Posterior cingulate gyrus (tissue), 11 donors: Measurements from ENCODE around the gene MACROH2A1.

Experiments used
- DNase-seq, 10 donors: peaks; one replicate each; pipeline versions ENCODE4 v3.0.0 to v3.0.0-alpha.2; 2020 to 2021; ENCODE audit warnings: mixed read lengths in 3 of 10
- intact Hi-C: fragments of 100-400 bp; cut with DNase I; formaldehyde crosslinking; loops from one replicate; pipeline ENCODE4 v1.15.1; 2023

Gene MACROH2A1

DNA sequence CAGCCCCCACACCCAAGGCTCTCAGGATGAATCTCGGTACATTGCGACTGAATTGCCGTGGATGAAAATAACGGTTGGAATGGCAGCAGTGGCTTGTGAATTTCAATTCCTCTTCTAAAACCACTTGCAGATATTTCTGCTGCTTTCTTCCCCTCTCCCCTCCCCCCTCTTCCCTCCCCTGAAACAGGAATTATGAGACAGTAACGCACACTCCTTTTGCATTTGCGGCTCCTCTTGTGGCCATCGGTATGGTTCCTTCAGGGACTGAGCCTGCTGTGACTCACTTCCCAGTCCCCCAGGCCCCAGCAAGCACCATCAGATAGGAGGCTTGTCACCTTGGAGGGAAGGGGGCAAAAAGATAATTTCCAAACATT lies 38.4 kb upstream of the MACROH2A1 start:
- peak in 1 of 10 donors; percentile 68 for DNase-seq
- intact Hi-C loops, result no loop called here

DNA sequence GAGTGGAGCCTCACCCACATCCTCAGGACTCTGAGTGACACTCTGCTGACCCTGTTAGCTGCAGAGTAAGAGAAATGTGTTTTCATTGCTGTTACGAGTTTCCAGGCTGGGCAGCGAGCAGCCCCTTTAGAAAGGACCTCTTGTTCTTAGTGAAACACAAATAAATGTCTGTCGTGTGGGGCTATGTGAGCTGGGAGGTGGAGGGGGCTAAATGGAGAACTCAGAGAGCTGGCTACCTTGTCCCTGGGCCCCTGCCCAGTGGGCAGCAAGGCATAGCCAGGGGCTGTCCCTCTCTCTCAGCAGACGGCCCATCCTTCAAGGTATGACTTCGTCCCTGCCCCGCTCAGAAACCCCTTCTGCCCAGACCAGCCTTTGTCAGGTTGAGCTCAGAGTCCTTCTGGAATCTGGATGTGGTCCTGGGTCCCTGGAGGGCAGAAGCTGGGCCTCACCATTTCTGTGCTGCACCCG lies 38.0 kb upstream of the MACROH2A1 start:
- intact Hi-C loops, result no loop called here
- peak in 1 of 10 donors; percentile 53 for DNase-seq

DNA sequence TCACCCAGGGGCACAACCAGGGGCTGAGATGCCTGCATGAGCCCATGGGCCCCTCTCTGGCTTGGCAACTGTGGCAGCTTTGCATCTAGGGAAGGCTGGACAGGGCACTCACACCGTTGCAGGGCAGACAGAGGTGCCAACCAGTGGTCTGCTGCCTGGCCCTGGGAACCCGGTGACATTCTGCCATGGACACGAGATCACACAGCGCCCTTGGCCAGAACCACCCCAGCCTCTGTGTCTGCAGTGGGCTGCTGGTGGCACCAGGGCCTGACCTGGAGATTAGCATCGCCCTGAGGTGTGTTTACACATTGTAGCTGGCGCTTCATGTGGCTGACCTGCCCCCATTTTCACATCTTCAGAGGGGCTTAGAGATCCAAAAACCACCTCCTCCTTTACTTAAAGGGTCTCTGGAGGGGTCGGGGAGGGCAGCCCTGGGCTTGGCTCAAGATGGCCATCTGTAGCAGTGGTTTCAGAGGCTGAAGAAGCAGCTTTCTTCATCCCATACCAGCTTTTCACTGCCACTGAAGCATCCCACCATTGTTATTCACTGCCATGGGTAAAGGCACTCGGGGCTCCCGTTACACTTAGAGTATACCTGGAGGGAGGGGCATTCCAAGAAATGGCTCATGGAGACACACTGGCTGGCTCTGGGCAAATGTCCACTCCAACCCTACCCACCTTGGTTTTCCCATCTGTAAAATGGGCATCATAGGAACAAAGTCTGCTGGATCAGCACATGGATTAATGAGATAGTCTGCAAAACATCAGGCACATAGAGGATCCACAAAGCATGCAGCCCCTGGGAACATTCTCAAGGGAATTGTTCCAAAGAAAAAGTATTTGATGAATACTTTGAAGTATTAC lies 36.7 kb upstream of the MACROH2A1 start:
- intact Hi-C loops, result no loop called here
- DNase-seq, result peak in 2 of 10 donors; percentile 70 to 73

DNA sequence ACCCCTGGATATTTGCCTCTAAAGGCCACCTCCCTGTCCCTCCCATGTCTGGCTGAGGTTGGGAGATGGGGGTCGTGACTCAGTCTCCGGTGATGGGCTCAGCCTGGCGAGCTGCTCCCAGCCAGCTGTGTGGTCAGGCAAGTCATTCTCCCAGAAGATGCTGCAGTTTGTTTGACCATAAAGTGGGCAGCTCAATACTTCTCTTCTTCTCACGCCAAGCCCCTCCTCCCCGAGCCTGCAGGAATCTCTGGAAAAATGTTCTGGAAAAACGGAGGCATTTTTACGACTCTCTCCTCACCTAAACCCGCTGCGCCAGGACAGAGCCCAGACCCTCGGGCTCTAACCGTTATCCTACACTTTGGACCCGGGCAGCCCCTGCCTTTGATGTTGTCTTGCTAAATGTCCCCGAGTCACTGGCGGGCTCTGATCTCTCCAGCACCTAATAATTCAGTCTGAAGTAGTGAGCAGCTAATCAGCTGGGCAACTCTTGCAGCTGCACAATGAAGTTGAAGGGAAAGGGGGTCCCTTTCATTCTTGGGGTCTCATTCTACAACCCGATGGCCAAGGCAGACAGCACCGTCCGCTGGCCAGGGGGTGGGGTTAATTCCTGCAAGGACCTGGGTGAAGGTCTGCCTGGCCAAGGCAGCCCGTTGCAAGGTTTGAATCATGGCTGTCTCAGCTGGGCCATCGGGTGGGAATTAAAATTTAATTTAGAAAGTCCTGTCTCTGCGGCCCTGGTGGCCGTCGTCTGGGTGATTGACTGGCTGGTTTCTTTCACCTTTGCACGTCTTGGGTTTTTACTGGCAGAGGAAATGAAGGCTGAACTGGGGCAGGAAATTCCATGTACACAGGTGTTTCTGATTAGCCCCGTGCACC lies 35.8 kb upstream of the MACROH2A1 start:
- intact Hi-C loops, result no loop called here
- peak in 1 of 10 donors; percentile 68 for DNase-seq

DNA sequence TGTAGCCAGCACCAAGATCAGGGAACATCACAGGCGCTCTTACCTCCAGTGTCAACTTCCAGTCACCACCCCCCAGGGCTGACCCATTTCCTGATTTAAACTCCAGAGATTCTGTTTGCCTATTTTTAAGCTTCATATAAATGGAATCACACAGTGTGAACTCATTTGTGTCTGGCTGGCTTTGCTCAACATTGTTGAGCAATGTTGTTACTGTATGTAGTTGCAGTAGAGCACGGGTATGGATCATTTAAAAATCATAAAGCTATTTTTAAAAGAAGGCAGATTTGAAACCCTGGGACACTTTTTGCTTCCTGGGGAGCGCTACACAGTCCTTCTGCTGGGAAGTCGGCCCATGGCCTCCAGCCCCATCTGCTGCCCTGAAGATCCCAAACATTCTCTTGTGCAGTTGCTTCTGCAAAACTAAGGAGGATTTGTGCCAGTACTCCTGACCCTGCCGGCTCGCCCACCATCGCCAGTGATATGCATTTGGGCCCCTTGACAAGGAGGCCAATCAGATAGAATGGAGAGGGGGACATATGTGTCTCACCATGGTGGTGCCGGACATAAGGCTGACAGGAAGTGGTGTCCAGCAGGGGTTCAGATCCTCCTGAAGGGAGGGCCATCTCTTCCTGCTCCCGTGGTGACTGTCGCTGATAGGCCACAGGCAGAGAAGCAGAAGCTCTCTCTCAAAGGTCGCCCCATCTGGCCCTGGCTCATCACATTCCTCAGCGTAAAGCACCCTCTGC lies 34.8 kb upstream of the MACROH2A1 start:
- DNase-seq, result peak in 1 of 10 donors; percentile 62
- intact Hi-C loops, result no loop called here

DNA sequence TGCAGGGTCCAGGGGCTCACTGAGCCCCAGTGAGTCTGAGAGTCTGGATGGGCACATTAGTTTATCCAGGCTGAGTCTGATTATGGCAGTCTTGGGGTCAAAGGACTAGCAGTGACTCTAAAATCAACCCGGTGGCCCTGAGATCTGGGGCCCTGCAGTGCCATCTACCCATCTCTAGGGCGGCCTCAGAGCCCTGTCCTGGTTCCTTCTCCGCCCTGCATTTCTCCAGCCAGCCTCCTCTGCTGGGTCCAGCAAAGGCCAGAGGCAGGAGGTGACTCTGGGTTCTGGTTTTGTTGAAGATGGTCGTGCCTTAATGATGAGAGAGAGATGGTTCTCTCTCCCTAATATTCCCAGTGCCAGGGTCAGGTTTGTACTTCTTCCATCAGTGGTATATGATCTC lies 33.1 kb upstream of the MACROH2A1 start:
- intact Hi-C loops, result no loop called here
- DNase-seq, result peak in 1 of 10 donors; percentile 49

DNA sequence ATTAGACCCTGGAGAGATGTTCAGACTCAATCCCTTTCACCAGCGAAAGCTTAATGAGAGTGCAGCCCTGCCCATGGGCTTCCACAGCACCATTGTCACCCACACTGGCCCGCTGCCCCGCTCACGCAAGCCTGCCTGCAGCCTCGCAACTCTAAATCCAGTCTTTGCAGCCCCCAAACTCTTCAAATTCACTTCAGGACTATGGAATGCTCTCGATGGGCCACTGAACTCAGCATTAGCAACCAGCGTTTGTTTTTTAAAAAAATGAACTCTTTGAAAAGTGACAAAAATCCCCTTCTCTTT lies 31.1 kb upstream of the MACROH2A1 start:
- intact Hi-C loops, result no loop called here
- DNase-seq, result peak in 2 of 10 donors; percentile 41 to 76

DNA sequence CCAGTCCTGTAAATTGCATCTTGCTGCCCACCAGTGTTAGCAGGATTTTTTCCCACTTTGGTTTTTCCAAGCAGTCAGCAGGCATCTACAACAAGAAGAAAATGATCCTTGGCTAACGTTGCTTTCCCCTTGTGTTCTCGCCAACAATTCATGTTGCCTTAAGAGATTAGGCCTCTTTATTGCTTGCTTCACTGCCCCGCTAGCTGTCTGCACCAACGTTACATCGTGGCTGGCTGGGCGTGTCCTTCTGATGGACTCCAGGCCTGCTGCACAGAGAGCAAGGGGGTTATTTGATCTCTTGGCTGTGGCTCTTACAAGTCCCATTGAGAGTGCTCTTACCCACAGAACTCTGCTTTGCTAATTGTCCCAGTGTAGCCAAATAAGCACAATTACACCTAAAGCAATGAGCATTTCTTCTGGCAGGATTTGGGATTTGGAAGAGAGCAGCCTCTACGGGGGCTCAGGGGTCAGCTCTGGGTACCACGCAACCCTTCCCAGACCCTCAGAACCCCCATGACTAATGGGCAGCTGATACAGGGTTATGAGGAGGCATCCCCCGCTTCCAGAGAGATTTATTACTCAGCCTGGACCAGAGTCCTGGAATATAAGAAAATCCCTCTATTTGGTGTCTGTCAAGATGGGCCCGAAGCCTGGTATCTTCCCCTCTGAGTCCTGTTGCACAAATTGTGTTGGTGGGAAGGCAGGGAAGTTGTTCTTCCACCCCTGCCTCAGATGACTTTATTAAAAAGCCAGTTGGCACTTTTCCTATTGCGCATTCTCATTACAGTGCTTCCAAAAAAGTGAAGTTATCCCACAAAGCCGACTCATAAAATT lies 30.5 kb upstream of the MACROH2A1 start:
- intact Hi-C loops, result no loop called here

DNA sequence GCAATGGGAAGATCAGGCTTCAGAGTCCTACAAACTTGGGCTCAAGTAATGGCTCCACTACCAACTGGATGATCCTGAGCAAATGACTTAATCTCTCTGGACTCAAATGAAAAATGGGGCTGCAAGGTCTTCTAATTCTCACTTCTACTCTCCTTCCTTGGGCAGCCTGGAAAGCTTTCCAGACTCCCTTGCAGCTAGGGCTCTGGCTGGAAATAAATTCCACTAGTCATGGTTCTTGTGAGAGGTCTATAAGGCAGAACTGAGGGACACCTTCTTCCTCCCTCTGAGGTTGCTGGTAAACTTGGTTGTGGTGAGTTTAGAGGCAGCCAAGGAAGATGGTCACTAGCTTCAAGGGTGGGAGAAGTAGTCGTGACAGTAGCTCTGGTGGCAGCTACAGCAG lies 29.6 kb upstream of the MACROH2A1 start:
- DNase-seq, result no peak
- intact Hi-C loops, result no loop called here

More for the DNA sequence above, 30.5 kb upstream of the MACROH2A1 start:
- DNase-seq, result no peak

DNA sequence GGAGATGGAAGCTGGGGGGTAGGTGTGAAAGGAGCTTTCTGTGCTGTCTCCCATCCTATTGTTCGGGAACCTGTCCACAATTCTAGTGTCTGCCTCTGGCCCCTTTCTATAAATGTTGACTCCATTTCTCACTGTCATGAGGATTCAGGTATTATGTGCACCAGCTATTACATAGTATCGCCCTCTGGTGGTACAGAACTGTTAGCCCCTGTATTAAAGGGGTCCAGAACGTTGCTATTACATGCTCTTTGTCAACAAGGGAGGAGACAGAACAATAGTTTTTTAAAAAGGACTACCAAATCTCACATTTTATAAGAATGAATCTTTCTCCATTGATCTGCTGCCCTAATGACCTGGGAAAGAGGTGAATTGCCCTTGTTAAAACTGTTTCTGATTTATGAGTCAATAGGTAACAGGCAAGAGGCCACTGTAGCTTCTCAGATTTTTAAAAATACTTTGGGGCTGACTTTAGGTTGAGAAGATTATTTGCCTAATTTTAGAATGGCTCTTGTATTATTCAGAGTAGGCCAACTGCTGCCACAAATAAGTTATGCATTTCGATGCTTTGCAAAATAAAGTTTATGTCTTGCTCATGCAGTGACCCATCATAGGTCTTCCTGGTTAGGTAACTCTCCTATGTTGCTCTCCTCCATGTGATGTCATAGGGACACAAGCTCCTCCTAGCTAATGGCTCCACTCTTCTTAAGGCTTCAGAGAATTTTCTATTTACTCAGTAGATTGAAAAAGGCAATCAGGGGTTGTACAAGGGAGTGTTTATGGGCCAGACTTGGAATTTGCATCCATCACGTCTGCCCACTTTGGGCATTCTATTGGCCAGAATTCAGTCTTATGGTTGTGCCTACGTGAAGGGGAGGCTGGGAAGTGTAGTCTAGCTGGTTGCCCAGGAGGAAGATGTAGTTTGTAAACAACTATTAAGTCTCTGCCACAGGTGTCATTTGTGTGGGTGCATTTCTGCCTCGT lies 27.4 kb upstream of the MACROH2A1 start:
- DNase-seq, result no peak
- intact Hi-C loops, result no loop called here

DNA sequence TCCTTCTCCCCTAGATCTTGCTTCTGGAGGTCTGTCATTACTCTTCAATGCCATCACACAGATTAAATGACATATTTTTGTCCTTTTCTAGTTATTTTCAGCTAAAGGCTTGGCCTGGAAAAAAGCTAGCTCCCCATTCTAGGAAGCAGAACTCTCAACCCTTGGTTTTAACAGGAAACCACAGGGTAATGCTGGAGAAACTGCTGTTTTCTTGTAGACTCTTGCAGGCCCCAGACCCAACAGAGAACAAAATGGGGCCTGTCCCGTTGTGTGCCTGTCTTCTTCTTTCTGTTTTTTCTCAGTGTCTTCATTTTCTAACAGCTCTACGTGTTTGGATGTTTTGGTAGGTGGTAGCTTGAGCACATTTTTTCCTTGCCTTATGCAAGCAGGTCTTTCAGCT lies 26.6 kb upstream of the MACROH2A1 start:
- intact Hi-C loops, result no loop called here
- DNase-seq, result no peak

DNA sequence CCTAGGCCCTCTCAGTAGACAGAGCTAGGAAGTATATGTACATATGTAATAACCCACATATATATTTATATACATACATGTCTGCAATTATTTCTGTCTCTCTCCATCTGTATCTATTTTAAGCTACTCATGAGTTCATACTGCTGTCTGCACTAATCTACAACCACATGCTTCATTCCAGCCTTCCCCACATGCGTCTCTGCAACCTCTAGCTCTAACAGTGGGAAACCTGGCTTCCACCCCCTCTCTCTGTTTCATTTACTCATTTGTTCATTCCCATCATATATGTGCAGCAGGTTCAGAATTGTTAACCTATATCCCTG lies 24.8 kb upstream of the MACROH2A1 start:
- DNase-seq, result no peak
- intact Hi-C loops, result no loop called here

DNA sequence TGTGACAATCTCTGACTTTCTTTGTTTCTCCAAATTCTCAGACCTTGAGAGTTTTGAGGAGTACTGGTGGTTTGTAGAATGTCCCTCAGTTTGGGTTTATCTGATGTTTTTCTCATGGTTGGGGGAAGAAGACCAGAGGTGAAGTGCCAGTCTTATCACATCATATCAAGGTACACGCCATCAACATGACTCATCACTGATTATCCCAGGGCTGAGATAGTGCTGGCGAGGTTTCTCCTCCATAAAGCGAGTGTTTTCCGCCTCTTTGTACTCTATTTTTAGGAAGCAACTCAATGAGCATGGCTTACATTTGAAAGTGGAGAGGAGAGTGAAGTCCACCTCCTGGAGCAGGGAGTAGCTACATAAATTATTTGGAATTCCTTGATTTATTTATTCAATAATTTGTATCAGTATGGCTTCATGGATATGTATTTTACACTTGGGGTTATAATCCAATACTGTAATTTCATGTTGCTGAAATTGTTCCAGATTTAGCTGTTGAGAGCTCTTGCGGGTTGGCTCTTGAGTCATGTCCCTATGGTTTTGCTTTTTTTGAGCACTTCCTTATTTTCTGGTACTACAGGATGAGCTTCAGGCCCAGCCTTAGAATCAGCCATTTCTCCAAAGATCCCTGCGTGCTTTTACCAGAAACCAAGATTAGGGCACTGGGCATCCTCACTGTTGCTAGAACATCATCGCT lies 24.3 kb upstream of the MACROH2A1 start:
- no peak for DNase-seq
- intact Hi-C loops, result no loop called here

DNA sequence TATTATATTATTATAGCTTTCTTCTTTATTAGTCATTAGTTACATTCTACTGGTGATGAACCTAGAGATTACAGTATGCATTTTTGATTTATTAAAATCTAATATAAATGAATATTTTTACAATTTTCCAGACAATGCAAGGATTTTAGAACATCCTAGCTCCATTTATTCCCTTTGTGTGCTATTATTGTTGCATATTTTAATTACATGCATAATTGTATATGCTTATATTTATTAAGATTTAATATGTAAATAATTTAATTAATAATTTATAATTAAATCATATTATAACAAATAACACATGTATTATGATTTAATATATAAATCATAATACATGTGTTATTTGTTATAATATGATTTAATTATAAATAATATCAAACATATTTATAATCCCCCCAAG lies 23.4 kb upstream of the MACROH2A1 start:
- intact Hi-C loops, result no loop called here
- no peak for DNase-seq

DNA sequence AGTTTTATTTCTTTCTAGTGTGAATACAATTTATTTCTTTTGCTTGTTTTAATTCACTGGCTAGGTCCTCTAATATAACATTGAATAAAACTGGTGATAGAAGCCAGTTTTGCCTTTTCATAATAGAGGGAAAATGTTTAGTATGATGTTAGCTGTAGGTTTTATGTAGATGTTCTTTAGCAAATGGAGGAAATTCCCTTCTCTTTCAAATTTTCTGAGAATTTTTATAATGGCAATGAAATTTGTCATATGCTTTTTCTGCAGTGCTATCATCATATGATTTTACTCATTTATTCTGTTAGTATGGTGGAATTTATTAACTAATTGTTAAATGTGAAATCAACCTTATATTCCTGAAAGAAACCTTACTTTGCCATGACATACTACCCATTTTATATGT lies 18.1 kb upstream of the MACROH2A1 start:
- intact Hi-C loops, result no loop called here
- no peak for DNase-seq

DNA sequence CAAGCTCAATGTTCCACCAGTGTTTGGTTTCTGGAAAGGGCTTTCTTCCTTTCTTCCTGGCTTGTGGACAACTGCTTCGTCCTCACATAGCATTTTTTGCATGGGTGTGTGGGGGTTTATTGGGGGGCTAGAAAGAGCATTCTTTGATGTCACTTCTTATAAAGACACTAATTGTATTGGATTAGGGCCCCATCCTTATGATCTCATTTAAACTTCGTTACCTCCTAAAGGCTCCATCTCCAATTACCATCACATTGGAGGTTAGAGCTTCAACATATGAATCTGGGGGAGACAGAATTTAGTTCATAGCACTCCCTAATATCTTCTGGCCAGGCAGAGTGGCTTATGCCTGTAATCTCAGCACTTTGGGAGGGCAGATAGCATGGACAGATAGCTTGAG lies 6.1 kb upstream of the MACROH2A1 start:
- intact Hi-C loops, result no loop called here

DNA sequence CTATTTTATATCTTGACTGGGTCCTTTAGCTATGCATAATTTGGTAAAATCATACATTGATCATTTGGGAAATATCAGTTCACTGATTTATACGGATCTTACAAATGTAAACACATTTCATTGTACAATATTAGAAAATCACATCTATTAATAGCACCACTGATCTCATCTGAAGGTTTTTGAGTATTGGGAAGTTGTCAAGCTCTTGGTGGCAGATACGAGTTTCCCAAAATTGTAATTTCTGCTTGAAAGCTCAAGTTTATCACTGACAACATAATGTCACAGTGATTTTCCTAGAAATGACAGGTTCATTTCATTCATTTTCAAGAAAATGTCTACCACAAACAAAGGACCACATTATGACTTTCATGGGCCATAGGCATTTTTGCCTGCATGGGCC lies 3.0 kb upstream of the MACROH2A1 start:
- intact Hi-C loops, result no loop called here
- DNase-seq, result no peak

More for the DNA sequence above, 6.1 kb upstream of the MACROH2A1 start:
- DNase-seq, result no peak

DNA sequence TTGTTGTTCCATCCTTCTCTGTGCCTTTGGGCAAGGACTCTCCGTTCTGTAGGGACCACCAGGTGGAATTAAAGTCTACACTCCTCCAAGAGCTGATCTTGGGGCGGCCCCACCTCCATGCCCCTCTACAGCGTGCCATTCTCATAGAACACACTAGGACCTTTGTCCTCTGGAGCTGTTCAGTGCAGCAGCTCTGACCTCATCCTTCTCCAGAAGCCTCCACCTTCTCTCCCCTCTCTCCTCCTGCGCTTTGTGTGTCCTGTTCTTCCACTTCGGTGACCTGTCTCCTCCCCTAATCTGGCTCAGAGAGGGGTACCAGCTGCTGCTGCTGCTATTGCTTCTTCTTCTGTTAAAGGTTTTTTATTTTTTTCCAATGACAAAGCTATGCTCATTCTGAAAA lies 1.8 kb upstream of the MACROH2A1 start:
- intact Hi-C loops, result no loop called here
- no peak for DNase-seq
